HepG2 (cell line): Measurements from ENCODE around the gene DOLK. TPM values are rescaled to one million over a fixed set of nuclear protein-coding genes. Genes with fewer than 3 reads are reported as not detected.
A peak's percentile ranks its signal among the peaks of the same experiment; 100 is the strongest.

Source experiments
- GATAD2A ChIP-seq: IDR thresholded peaks from 2 replicates; pipeline ENCODE4 v1.6.1; 2016
- HNRNPL ChIP-seq: fragments of 200-400 bp; formaldehyde crosslinking; IDR thresholded peaks from 2 replicates; pipeline ENCODE4 v1.6.1; 2017; ENCODE audit warnings: mild to moderate bottlenecking, low read depth, low read length
- HNRNPLL ChIP-seq: fragments of 200-400 bp; formaldehyde crosslinking; IDR thresholded peaks from 2 replicates; pipeline ENCODE4 v1.6.1; 2017; ENCODE audit warnings: mild to moderate bottlenecking, low read depth, low read length; ENCODE audit not compliant: poor library complexity, severe bottlenecking
- NPAS2 ChIP-seq: sonication (generic); formaldehyde crosslinking; IDR thresholded peaks from 2 replicates; pipeline ENCODE4 v1.8.0; 2022; ENCODE audit warnings: mild to moderate bottlenecking, missing genetic modification reagents, borderline replicate concordance
- SALL2 ChIP-seq: sonication (generic); formaldehyde crosslinking; IDR thresholded peaks from 2 replicates; pipeline ENCODE4 v1.8.1; 2023; ENCODE audit warnings: mild to moderate bottlenecking, missing genetic modification reagents, inconsistent platforms
- ZHX1 ChIP-seq: sonication (generic); formaldehyde crosslinking; IDR thresholded peaks from 2 replicates; pipeline ENCODE4 v1.8.1; 2022; ENCODE audit warnings: low read depth, mild to moderate bottlenecking, missing genetic modification reagents
- ZHX2 ChIP-seq, 2 experiments: sonication (generic) in 1 of 2; formaldehyde crosslinking in 1 of 2; IDR thresholded peaks; 2 replicates each; pipeline versions ENCODE4 v1.6.1 to v1.9.0; 2014 to 2022; ENCODE audit warnings: antibody characterized with exemption in 1 of 2, borderline replicate concordance in 1 of 2, inconsistent platforms in 1 of 2, low read depth in 1 of 2, missing genetic modification reagents in 1 of 2
- ZNF121 ChIP-seq: sonication (generic); formaldehyde crosslinking; IDR thresholded peaks from 2 replicates; pipeline ENCODE4 v1.5.0; 2020; ENCODE audit warnings: mild to moderate bottlenecking, missing genetic modification reagents
- ZNF782 ChIP-seq: sonication (generic); formaldehyde crosslinking; IDR thresholded peaks from 2 replicates; pipeline ENCODE4 v1.4.0; 2020; ENCODE audit warnings: missing genetic modification reagents, mild to moderate bottlenecking, borderline replicate concordance
- polyA plus RNA-seq, 8 experiments: library from polyadenylated mRNA; depleted of rRNA in 3 of 8; stranded (reverse) in 7 of 8; unstranded in 1 of 8; fragments of >200 nt; fragmentation: Illumina TruSeq in 4 of 8; extraction: Trizol in 4 of 8; gene quantifications; 2 replicates each; pipeline versions ENCODE4 v1.2.1 to v1.2.3, GENCODE V29; 2011 to 2016; ENCODE audit warnings: low read depth in 4 of 8, missing spikeins in 1 of 8, mixed read lengths in 1 of 8; ENCODE audit not compliant: insufficient read depth in 1 of 8
- total RNA-seq, 5 experiments: library from RNA; depleted of rRNA; stranded (reverse); fragments of >200 nt; fragmentation: Illumina TruSeq; extraction: Trizol; gene quantifications; 2 replicates each; pipeline ENCODE4 v1.2.3, GENCODE V29; 2016; ENCODE audit warnings: low read depth in 1 of 5

Gene DOLK
- total and polyA plus RNA-seq, 2 of the 13 experiments (the other 11 are each of a cell fraction or from before 2014, with no cell fraction given): 15.4 to 18.7 TPM

- no peak for TF ChIP-seq ZHX2 (IDR thresholded peaks at IDR 0.05; ENCODE audit: low read depth)
- no peak for TF ChIP-seq ZHX2 (CRISPR knock-in tag; IDR thresholded peaks at IDR 0.05; ENCODE audit: borderline replicate concordance)
- no peak for TF ChIP-seq GATAD2A (CRISPR knock-in tag)
- no peak for TF ChIP-seq SALL2
- TF ChIP-seq NPAS2 (CRISPR knock-in tag): no peak
- TF ChIP-seq ZHX1: peak; percentile 2; the same call in 1 of the 2 replicates
- TF ChIP-seq ZNF782 (CRISPR knock-in tag): 0 out of 2 replicates have a peak, but pooled peaks have one; percentile 1
- peak; percentile 24 for TF ChIP-seq HNRNPLL
- peak; percentile 64; the same call in 1 of the 2 replicates for TF ChIP-seq ZNF121 (CRISPR knock-in tag)
- TF ChIP-seq HNRNPL: peak; percentile 80
Observed at GRCh38 chr9:128946571-128947276, 679 bp downstream of the DOLK start (continued).
